Smooth muscle cell (in vitro differentiated cells): ENCODE measurements around the gene SPAG16. TPM values are rescaled to one million over a fixed set of nuclear protein-coding genes. Genes with fewer than 3 reads are reported as not detected.

Source experiments
- DNase-seq: peaks from one replicate; lab custom pipeline; 2025; ENCODE audit not compliant: unreplicated experiment; lab: John Stamatoyannopoulos, UW
- H2AFZ ChIP-seq: fragments of 200-600 bp; sonication (generic); 2 replicates; pipeline ENCODE4 v1.6.0; 2016; ENCODE audit warnings: antibody characterized with exemption, low read depth, mild to moderate bottlenecking
- H3F3A ChIP-seq: fragments of 200-600 bp; sonication (generic); 2 replicates; pipeline ENCODE4 v1.6.0; 2017; ENCODE audit warnings: antibody characterized with exemption, low read depth
- H3K27ac ChIP-seq: fragments of 200-600 bp; sonication (generic); 2 replicates; pipeline ENCODE4 v1.5.1; 2016; ENCODE audit warnings: low read depth, mild to moderate bottlenecking
- H3K27me3 ChIP-seq: fragments of 200-600 bp; sonication (generic); 2 replicates; pipeline ENCODE4 v1.6.1; 2016; ENCODE audit warnings: low read depth, mild to moderate bottlenecking
- H3K36me3 ChIP-seq: fragments of 200-600 bp; sonication (generic); 2 replicates; pipeline ENCODE4 v1.5.1; 2016; ENCODE audit warnings: low read depth
- H3K4me1 ChIP-seq: fragments of 200-600 bp; sonication (generic); 2 replicates; pipeline ENCODE4 v1.5.1; 2016; ENCODE audit warnings: low read depth
- H3K4me2 ChIP-seq: fragments of 200-600 bp; sonication (generic); 2 replicates; pipeline ENCODE4 v1.6.0; 2016; ENCODE audit warnings: mild to moderate bottlenecking
- H3K4me3 ChIP-seq: fragments of 200-600 bp; sonication (generic); 2 replicates; pipeline ENCODE4 v1.5.1; 2016; ENCODE audit warnings: mild to moderate bottlenecking
- H3K79me2 ChIP-seq: fragments of 200-600 bp; sonication (generic); 2 replicates; pipeline ENCODE4 v1.6.0; 2016; ENCODE audit warnings: low read depth, mild to moderate bottlenecking
- H3K9ac ChIP-seq: fragments of 200-600 bp; sonication (generic); 2 replicates; pipeline ENCODE4 v1.6.0; 2016; ENCODE audit warnings: low read depth
- H3K9me3 ChIP-seq: fragments of 200-600 bp; sonication (generic); replicated peaks from 2 replicates; pipeline ENCODE4 v1.5.1; 2016; ENCODE audit warnings: low read depth
- H4K20me1 ChIP-seq: fragments of 200-600 bp; sonication (generic); 2 replicates; pipeline ENCODE4 v1.6.0; 2016; ENCODE audit warnings: low read depth
- WGBS: methylation state at CpG from one replicate; pipeline ENCODE4 v1.1.7; 2016; ENCODE audit warnings: low lambda C conversion rate; 5-methylcytosine and 5-hydroxymethylcytosine counted together
- polyA plus RNA-seq: library from polyadenylated mRNA; unstranded; fragments of >200 nt; fragmentation: Nextera tagmentation; extraction: Ambion mirVana; gene quantifications from 2 replicates; pipeline ENCODE4 v1.2.1, GENCODE V29; 2016
- total RNA-seq: library from RNA; depleted of rRNA; stranded (reverse); fragments of >200 nt; gene quantifications from 2 replicates; pipeline ENCODE4 v1.2.3, GENCODE V29; 2014
- TF ChIP-seq, protein P1 (sequence below): fragments of 200-600 bp; sonication (generic); IDR thresholded peaks from 2 replicates; pipeline ENCODE4 v1.5.1; 2017; ENCODE audit warnings: borderline replicate concordance, mild to moderate bottlenecking, antibody characterized with exemption; ENCODE audit not compliant: insufficient read depth, poor library complexity, severe bottlenecking

The SPAG16 gene
- total and polyA plus RNA-seq, 2 experiments from 2014 or later = 32.1 to 40.6 TPM

DNA sequence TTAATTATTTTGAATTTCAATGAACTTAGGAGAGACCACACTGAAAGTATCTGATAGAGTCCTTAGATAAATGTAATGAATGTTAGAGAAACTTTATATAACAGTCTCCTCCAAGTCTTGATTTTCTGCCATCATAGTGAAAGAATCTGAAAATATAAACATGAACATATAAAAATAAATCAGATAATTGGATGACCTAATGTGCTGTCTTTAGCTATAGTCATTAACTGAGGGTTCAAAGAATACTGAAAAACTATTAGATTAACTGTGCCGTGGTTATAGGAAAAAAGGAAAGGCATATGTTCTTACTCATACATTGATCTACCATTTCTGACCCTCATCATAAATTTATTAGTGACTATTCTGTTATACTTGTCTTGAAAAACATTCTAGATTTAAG lies 47.0 kb upstream of the SPAG16 start:
- Histone ChIP-seq H3K27ac (no peak overlapping the region), H3K9ac (no peak overlapping the region), H3K36me3 (no peaks in the 10 kb centered on the region), H3K4me2 (no peak overlapping the region), H3K9me3 (no peaks in the 10 kb centered on the region), H2AFZ (no peak overlapping the region), H3K27me3 (no peaks in the 10 kb centered on the region), H3K4me1 (peaks cover 53% of the 10 kb centered on the region), H3K4me3 (no peak overlapping the region), H3K79me2 (no peaks in the 10 kb centered on the region), H3F3A (no peaks in the 10 kb centered on the region), H4K20me1 (no peaks in the 10 kb centered on the region)
- DNase-seq = no peak
- TF ChIP-seq, protein P1, sequence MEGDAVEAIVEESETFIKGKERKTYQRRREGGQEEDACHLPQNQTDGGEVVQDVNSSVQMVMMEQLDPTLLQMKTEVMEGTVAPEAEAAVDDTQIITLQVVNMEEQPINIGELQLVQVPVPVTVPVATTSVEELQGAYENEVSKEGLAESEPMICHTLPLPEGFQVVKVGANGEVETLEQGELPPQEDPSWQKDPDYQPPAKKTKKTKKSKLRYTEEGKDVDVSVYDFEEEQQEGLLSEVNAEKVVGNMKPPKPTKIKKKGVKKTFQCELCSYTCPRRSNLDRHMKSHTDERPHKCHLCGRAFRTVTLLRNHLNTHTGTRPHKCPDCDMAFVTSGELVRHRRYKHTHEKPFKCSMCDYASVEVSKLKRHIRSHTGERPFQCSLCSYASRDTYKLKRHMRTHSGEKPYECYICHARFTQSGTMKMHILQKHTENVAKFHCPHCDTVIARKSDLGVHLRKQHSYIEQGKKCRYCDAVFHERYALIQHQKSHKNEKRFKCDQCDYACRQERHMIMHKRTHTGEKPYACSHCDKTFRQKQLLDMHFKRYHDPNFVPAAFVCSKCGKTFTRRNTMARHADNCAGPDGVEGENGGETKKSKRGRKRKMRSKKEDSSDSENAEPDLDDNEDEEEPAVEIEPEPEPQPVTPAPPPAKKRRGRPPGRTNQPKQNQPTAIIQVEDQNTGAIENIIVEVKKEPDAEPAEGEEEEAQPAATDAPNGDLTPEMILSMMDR = no peak
- WGBS = 65% methylated on average over 1 of the region's 1 CpG

DNA sequence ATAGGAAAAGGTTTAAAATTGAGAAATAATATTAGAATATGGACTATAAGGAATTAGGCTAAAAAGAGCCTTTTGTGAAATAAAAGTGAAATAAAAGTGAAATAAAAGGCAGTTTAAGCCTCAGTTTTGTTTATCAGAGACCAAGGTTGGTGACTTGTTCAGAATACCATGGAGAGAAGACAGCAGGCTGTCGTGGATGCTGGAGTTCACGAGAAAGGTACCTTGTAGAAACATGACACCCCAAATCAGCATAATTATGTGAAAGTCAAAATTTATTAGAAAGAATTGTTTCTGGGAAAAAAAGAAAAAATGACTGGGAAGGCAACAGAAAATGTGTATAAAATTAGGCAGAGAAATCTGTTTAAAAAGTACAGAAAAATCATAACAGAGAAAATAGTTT lies 46.5 kb upstream of the SPAG16 start:
- 71% methylated on average over 2 of the region's 2 CpGs for WGBS
- H3K4me3 ChIP-seq = no peak overlapping the region
- peak overlapping the region; percentile 1 for H3K27ac ChIP-seq
- DNase-seq = no peak
- no peaks in the 10 kb centered on the region for H3K79me2 ChIP-seq
- TF ChIP-seq, protein P1 = no peak
- H4K20me1 ChIP-seq = no peaks in the 10 kb centered on the region
- no peaks in the 10 kb centered on the region for H3F3A ChIP-seq
- H2AFZ ChIP-seq = no peak overlapping the region
- no peaks in the 10 kb centered on the region for H3K9me3 ChIP-seq
- no peaks in the 10 kb centered on the region for H3K36me3 ChIP-seq
- H3K4me1 ChIP-seq = peaks cover 48% of the 10 kb centered on the region
- no peak overlapping the region for H3K4me2 ChIP-seq
- H3K9ac ChIP-seq = no peak overlapping the region
- H3K27me3 ChIP-seq = no peaks in the 10 kb centered on the region

DNA sequence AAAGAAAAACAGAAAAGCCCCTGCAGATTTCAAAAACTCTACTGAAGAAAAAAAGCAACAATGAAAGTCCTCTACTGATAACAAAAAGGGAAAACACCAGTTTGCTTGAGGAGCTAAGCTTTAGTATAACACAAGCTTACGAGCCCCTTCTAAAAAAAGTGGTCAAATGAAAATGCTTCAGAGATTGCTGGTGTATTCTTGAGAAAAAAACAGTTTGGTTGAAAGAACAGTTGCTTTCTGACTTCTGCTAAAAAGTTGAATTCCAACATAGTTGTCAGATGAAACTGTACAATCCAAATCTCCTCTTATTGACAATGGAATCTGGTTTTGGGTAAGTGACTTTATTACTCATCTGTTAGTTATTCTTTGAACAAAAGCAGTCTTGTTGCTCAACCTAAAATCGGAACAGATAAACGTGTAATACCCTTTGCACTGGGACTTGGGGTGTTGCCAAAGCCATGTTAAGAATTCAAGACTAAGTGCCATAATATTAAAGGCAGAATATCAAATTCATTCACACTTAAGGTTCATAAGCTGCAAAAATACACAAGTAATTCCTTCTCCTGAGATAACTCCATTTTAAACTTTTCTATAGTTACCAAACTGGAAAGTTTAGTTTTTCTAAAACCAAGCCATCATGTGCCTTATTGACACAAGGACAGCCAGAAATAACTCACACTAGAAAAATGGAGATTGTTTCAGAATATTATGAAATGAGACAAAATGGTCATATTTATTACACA lies 45.3 kb upstream of the SPAG16 start:
- no peaks in the 10 kb centered on the region for H3K36me3 ChIP-seq
- peak overlapping the region; percentile 80 for H3K4me2 ChIP-seq
- no peak for DNase-seq
- TF ChIP-seq, protein P1 = no peak
- 3% methylated on average over 3 of the region's 3 CpGs for WGBS
- no peaks in the 10 kb centered on the region for H4K20me1 ChIP-seq
- H3F3A ChIP-seq = no peaks in the 10 kb centered on the region
- H3K79me2 ChIP-seq = no peaks in the 10 kb centered on the region
- peak overlapping the region; percentile 49 for H2AFZ ChIP-seq
- H3K4me3 ChIP-seq = peak overlapping the region; percentile 14
- no peaks in the 10 kb centered on the region for H3K9me3 ChIP-seq
- no peaks in the 10 kb centered on the region for H3K27me3 ChIP-seq
- peaks cover 42% of the 10 kb centered on the region for H3K4me1 ChIP-seq
- H3K27ac ChIP-seq = peak overlapping the region; percentile 72
- peak overlapping the region; percentile 13 for H3K9ac ChIP-seq

DNA sequence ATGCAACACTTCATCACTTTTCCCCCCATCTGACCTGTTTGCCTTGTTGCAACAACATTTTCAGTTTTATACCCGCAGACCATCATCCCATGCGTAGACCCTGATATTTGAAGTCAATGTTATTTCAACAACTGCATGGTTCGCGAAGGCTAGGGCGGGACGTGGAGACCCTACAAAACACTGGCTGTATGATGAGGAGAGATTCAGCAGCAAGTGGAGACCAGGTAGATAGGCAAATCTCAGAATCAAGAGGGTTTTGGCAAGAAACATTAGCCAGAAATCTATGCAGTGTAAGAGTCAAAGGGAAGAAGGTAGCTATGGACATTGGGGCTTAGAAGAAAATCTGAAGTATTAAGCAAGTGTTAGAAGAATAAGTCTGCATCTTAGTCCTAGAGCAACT lies 42.4 kb upstream of the SPAG16 start:
- H3K4me3 ChIP-seq = no peak overlapping the region
- 96% methylated on average over 6 of the region's 6 CpGs for WGBS
- no peak for DNase-seq
- TF ChIP-seq, protein P1 = no peak
- H4K20me1 ChIP-seq = no peaks in the 10 kb centered on the region
- no peaks in the 10 kb centered on the region for H3F3A ChIP-seq
- no peaks in the 10 kb centered on the region for H3K9me3 ChIP-seq
- H3K27me3 ChIP-seq = no peaks in the 10 kb centered on the region
- no peaks in the 10 kb centered on the region for H3K36me3 ChIP-seq
- no peak overlapping the region for H2AFZ ChIP-seq
- H3K4me2 ChIP-seq = no peak overlapping the region
- no peak overlapping the region for H3K27ac ChIP-seq
- H3K9ac ChIP-seq = no peak overlapping the region
- peaks cover 21% of the 10 kb centered on the region for H3K4me1 ChIP-seq
- H3K79me2 ChIP-seq = no peaks in the 10 kb centered on the region
